Heart left ventricle (tissue), 16 donors: ENCODE data around the gene LRRN4. TPM values are rescaled to one million over a fixed set of nuclear protein-coding genes. Genes with fewer than 3 reads are reported as not detected.

Experiments used
- ATAC-seq, 4 donors: fragments of 200-7000 bp; cut with Tn5 transposase; one replicate each; pipeline ENCODE4 v1.9.1; 2020 to 2022; ENCODE audit warnings: moderate library complexity in 4 of 4, mild to moderate bottlenecking in 3 of 4, moderate number of reproducible peaks in 1 of 4
- DNase-seq, 5 donors: peaks; one replicate each; pipeline ENCODE4 v3.0.0-alpha.2; 2020
- H3K27ac ChIP-seq, 12 donors: fragments of 200-600 bp; sonication (generic) in 4 of 12; one replicate each; pipeline versions ENCODE4 v1.5.0 to v1.8.0; 2016 to 2022; ENCODE audit warnings: mild to moderate bottlenecking in 2 of 12
- H3K27me3 ChIP-seq, 9 donors: fragments of 200-600 bp; sonication (generic) in 2 of 9; one replicate each; pipeline versions ENCODE4 v1.5.1 to v1.8.0; 2016 to 2022; ENCODE audit warnings: mild to moderate bottlenecking in 3 of 9
- H3K36me3 ChIP-seq, 9 donors: fragments of 200-600 bp; sonication (generic) in 2 of 9; one replicate each; pipeline versions ENCODE4 v1.5.0 to v1.8.0; 2018 to 2022; ENCODE audit warnings: mild to moderate bottlenecking in 2 of 9
- H3K4me1 ChIP-seq, 12 donors: fragments of 200-600 bp; sonication (generic) in 4 of 12; one replicate each; pipeline versions ENCODE4 v1.5.0 to v1.8.0; 2016 to 2022; ENCODE audit warnings: mild to moderate bottlenecking in 3 of 12
- H3K4me3 ChIP-seq, 12 donors: fragments of 200-600 bp; sonication (generic) in 4 of 12; one replicate each; pipeline versions ENCODE4 v1.5.0 to v1.8.0; 2017 to 2022; ENCODE audit warnings: mild to moderate bottlenecking in 9 of 12, moderate library complexity in 4 of 12
- H3K9me3 ChIP-seq, 12 donors: fragments of 200-600 bp; sonication (generic) in 4 of 12; one replicate each; pipeline versions ENCODE4 v1.5.0 to v1.8.0; 2016 to 2022; ENCODE audit warnings: mild to moderate bottlenecking in 1 of 12
- POLR2A ChIP-seq, 2 donors: fragments of 450-650 bp; IDR thresholded peaks; one replicate each; pipeline ENCODE4 v1.6.1; 2017; ENCODE audit warnings: antibody characterized with exemption in 2 of 2, mild to moderate bottlenecking in 2 of 2, moderate library complexity in 2 of 2
- WGBS, 4 donors: extraction: QIAGEN DNeasy Blood & Tissue Kit in 2 of 4; methylation state at CpG; one replicate each; pipeline versions ENCODE4 v1.1.5 to v1.1.7; 2013 to 2018; 5-methylcytosine and 5-hydroxymethylcytosine counted together
- intact Hi-C, 10 donors: fragments of 100-400 bp; cut with DNase I; formaldehyde crosslinking; loops; one replicate each; pipeline versions ENCODE4 v1.11.1 to v1.14.2; 2022
- polyA plus RNA-seq, 2 donors: library from polyadenylated mRNA; stranded (reverse); fragments of 200-250 nt; gene quantifications; one replicate each; pipeline ENCODE4 v1.2.3, GENCODE V29; 2013
- total RNA-seq, 9 donors: library from RNA; depleted of rRNA in 2 of 9; stranded (reverse); fragments of >200 nt in 2 of 9; fragmentation: NEBNext Ultra II Directional in 3 of 9; extraction: Animal tissue kit (Norgen Biotek cat#: 25700) in 3 of 9; gene quantifications; one replicate each; pipeline versions ENCODE4 v1.1.0 to v1.2.4, GENCODE V29; 2016 to 2023
- TF ChIP-seq, protein P1 (sequence below), 12 donors: fragments of 200-600 bp; sonication (generic) in 4 of 12; IDR thresholded peaks; one replicate each; pipeline versions ENCODE4 v1.5.0 to v1.8.0; 2018 to 2022; ENCODE audit warnings: antibody characterized with exemption in 12 of 12, mild to moderate bottlenecking in 5 of 12
- donor health status: ischemic (EF 13 %, LVEDD 7.1; RV severe dilation, severe dysfunction).
- donor health status: healthy with polysubstance abuse.
- donor health status: DM: no; HTN: yes; CAD: no.
- donor health status: DM: no; HTN: no; CAD: no.
- donor health status: ischemic (EF 25% LVEDD 6.9; RV normal size, moderate dysfunction).
- donor health status: ischemic (EF 25% LVEDD 5.7; RV mildly dilated, moderate dysfunction).
- donor health status: healthy.
- donor health status: DM: yes; HTN: yes; CAD: no.
- donor health status: ischemic (EF 35%, LVEDD 5.7; RV mildly dilated, moderate dysfunction).
- donor health status: nonischemic (EF 11% LVEDD 7.7; RV severe dilation, severe dysfunction).
- donor health status: DM: yes; HTN: yes; CAD: no.
- donor health status: PGD.
- donor health status: ischemic (EF 29% LVEDD 5.4; RV normal size, mild dysfunction).
- donor health status: nonischemic (EF 23%, LVEDD 6.1; RV moderate dilation, normal function).

LRRN4 gene
- total and polyA plus RNA-seq, 11 donors: 0.12 to 18.7 (median 0.17) TPM; not detected in 4

DNA sequence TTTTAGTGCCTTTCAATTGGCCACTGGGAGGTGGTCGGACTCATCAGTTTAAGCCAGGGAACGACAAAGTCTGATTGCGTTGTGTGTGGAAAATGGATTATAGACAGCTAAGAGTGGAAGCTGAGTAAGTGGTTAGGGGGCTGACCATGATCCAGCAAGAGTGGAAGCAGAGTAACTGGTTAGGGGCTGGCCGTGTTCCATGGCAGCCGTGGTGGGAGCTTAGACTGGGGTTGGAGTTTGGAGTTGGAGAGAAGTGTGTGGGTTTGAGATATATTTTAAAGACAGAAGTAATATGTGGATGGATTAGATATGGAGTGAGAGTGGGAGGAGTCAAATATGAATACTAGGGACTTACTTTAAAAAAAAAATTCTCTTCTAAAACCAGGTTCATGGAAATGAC is 41.7 kb downstream of the LRRN4 start:
- 85 to 93% (median 91%) methylated on average over 5 of the region's 5 CpGs for WGBS, 4 donors

DNA sequence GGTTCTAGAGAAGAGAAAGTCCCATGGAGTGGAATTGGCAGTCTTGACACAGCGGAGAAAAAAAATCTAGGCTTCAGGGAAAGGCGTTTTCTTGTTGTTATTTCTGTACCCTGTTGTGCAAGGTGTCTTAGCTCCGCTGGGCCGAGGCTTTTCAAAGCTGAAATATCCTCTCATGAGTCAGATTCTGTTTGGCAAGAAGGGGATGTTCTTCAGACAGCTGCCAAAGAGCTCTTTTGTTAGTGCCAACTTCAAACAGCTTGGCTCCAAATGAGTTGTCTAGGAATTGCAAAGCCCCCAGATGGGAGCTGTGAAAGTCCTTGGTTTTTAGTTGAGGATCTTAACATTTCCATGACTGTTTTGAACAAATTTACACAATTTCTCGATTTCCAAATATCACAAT is 45.6 kb downstream of the LRRN4 start:
- DNase-seq (peak in 3 of 5 donors; percentile 21 to 67 (median 55)), ATAC-seq (peak in 2 of 4 donors; percentile 52 to 53)
- peaks cover 0 to 39% (median 20%) of the 10 kb centered on the region in 12 donors for H3K4me1 ChIP-seq
- peak overlapping the region; percentile 0 to 94 (median 86) for H3K27ac ChIP-seq
- H3K9me3 ChIP-seq: no peaks in the 10 kb centered on the region
- no peaks in the 10 kb centered on the region for H3K27me3 ChIP-seq
- intact Hi-C loops: loop anchor here in 1 of 10 donors (2.0 kb wide), 1 partner anchor 27 kb away; no protein-coding TSS in a partner anchor
- 31 to 45% (median 43%) methylated on average over 5 of the region's 5 CpGs for WGBS, 4 donors
- no peak for TF ChIP-seq POLR2A (IDR thresholded peaks at IDR 0.05)
- TF ChIP-seq, protein P1, sequence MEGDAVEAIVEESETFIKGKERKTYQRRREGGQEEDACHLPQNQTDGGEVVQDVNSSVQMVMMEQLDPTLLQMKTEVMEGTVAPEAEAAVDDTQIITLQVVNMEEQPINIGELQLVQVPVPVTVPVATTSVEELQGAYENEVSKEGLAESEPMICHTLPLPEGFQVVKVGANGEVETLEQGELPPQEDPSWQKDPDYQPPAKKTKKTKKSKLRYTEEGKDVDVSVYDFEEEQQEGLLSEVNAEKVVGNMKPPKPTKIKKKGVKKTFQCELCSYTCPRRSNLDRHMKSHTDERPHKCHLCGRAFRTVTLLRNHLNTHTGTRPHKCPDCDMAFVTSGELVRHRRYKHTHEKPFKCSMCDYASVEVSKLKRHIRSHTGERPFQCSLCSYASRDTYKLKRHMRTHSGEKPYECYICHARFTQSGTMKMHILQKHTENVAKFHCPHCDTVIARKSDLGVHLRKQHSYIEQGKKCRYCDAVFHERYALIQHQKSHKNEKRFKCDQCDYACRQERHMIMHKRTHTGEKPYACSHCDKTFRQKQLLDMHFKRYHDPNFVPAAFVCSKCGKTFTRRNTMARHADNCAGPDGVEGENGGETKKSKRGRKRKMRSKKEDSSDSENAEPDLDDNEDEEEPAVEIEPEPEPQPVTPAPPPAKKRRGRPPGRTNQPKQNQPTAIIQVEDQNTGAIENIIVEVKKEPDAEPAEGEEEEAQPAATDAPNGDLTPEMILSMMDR (IDR thresholded peaks at IDR 0.05): no peak
- H3K4me3 ChIP-seq: peak overlapping the region in 9 of 12 donors; percentile 61 to 97 (median 82)
- H3K36me3 ChIP-seq: peaks cover 0 to 38% (median 32%) of the 10 kb centered on the region in 9 donors

More for the DNA sequence above, 41.7 kb downstream of the LRRN4 start:
- TF ChIP-seq, protein P1 (IDR thresholded peaks at IDR 0.05): no peak
- no peak for TF ChIP-seq POLR2A (IDR thresholded peaks at IDR 0.05)
- Histone ChIP-seq H3K27ac (no peak overlapping the region), H3K4me1 (peaks cover 0 to 28% (median 15%) of the 10 kb centered on the region in 12 donors), H3K9me3 (no peaks in the 10 kb centered on the region), H3K36me3 (peaks cover 0 to 77% (median 65%) of the 10 kb centered on the region in 9 donors), H3K27me3 (no peaks in the 10 kb centered on the region), H3K4me3 (no peak overlapping the region)
- intact Hi-C loops: no loop called here
- DNase-seq: no peak
- ATAC-seq: no peak

- ATAC-seq (no peak), DNase-seq (no peak)
- H3K4me3 ChIP-seq: peak overlapping the region in 11 of 12 donors; percentile 61 to 97 (median 82)
- TF ChIP-seq, protein P1 (IDR thresholded peaks at IDR 0.05): no peak
- no peak for TF ChIP-seq POLR2A (IDR thresholded peaks at IDR 0.05)
- peaks cover 0 to 39% (median 19%) of the 10 kb centered on the region in 12 donors for H3K4me1 ChIP-seq
- no peaks in the 10 kb centered on the region for H3K27me3 ChIP-seq
- WGBS, 4 donors: 35 to 39% (median 38%) methylated on average over 3 of the region's 3 CpGs
- H3K27ac ChIP-seq: peak overlapping the region; percentile 0 to 94 (median 86)
- no peaks in the 10 kb centered on the region for H3K9me3 ChIP-seq
- peaks cover 0 to 32% (median 26%) of the 10 kb centered on the region in 9 donors for H3K36me3 ChIP-seq
- intact Hi-C loops: loop anchor here in 1 of 10 donors (2.0 kb wide), 1 partner anchor 27 kb away; no protein-coding TSS in a partner anchor
These were observed 46.2 kb downstream of the LRRN4 start for GRCh38 chr20:6007529-6008103.

- intact Hi-C loops: no loop called here
- ATAC-seq (no peak), DNase-seq (no peak)
- Histone ChIP-seq H3K36me3 (peaks cover 0 to 26% (median 21%) of the 10 kb centered on the region in 9 donors), H3K27me3 (no peaks in the 10 kb centered on the region), H3K4me1 (peaks cover 0 to 38% (median 19%) of the 10 kb centered on the region in 12 donors), H3K4me3 (peak overlapping the region; percentile 61 to 97 (median 82)), H3K27ac (peak overlapping the region in 11 of 12 donors; percentile 75 to 94 (median 87)), H3K9me3 (no peaks in the 10 kb centered on the region)
- no peak for TF ChIP-seq POLR2A (IDR thresholded peaks at IDR 0.05)
- TF ChIP-seq, protein P1 (IDR thresholded peaks at IDR 0.05): no peak
- 6 to 11% (median 9%) methylated on average over 4 of the region's 4 CpGs for WGBS, 4 donors
These were observed 46.7 kb downstream of the LRRN4 start for GRCh38 chr20:6007094-6007528.
